GM18520 (cell line): ENCODE measurements around the gene VPS8.

Experiments used
- ATAC-seq: cut with Tn5 transposase; IDR thresholded peaks from one replicate; pipeline ENCODE4 v1.9.1; 2021; ENCODE audit not compliant: unreplicated experiment

The VPS8 gene, protein sequence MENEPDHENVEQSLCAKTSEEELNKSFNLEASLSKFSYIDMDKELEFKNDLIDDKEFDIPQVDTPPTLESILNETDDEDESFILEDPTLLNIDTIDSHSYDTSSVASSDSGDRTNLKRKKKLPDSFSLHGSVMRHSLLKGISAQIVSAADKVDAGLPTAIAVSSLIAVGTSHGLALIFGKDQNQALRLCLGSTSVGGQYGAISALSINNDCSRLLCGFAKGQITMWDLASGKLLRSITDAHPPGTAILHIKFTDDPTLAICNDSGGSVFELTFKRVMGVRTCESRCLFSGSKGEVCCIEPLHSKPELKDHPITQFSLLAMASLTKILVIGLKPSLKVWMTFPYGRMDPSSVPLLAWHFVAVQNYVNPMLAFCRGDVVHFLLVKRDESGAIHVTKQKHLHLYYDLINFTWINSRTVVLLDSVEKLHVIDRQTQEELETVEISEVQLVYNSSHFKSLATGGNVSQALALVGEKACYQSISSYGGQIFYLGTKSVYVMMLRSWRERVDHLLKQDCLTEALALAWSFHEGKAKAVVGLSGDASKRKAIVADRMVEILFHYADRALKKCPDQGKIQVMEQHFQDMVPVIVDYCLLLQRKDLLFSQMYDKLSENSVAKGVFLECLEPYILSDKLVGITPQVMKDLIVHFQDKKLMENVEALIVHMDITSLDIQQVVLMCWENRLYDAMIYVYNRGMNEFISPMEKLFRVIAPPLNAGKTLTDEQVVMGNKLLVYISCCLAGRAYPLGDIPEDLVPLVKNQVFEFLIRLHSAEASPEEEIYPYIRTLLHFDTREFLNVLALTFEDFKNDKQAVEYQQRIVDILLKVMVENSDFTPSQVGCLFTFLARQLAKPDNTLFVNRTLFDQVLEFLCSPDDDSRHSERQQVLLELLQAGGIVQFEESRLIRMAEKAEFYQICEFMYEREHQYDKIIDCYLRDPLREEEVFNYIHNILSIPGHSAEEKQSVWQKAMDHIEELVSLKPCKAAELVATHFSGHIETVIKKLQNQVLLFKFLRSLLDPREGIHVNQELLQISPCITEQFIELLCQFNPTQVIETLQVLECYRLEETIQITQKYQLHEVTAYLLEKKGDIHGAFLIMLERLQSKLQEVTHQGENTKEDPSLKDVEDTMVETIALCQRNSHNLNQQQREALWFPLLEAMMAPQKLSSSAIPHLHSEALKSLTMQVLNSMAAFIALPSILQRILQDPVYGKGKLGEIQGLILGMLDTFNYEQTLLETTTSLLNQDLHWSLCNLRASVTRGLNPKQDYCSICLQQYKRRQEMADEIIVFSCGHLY (N-terminal part only)

DNA sequence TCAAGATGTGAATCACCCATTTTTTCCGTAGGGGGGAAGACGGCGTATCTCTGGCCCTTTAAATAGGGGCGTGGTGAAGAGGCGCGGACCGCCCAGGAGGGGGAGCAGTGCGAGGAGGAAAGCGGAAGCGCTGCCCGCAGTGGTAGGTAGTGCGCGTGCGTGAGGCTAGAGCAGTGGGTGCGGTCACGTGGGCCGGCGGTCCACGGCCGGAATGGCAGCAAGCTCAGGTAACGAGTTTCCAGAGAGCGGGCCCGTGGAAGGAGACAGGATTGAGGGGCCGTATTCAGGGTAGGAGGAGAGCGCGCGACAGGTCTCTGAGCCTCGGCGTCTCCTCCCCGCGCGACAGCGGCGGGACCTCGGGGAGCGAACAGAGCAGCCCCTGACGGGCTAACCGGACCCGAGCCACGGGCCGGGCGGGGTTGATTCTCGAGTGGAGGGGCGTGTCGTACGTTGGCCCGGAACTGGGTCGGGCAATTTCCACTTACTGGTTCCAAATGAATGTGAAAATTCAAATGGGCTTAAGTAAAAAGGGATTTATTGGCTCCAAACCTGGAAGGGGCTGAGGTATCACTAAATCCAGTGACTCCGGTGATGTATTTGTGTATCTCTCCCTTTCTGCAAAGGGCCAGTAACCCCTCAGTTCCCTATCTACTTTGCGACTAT is at the start of gene VPS8:
Gene VPS8 (plus strand): TSS at position 168 of the 663 bp plus-strand sequence. CDS start 12,467 bp downstream, outside the sequence.
- ATAC-seq, result peak; percentile 82

DNA sequence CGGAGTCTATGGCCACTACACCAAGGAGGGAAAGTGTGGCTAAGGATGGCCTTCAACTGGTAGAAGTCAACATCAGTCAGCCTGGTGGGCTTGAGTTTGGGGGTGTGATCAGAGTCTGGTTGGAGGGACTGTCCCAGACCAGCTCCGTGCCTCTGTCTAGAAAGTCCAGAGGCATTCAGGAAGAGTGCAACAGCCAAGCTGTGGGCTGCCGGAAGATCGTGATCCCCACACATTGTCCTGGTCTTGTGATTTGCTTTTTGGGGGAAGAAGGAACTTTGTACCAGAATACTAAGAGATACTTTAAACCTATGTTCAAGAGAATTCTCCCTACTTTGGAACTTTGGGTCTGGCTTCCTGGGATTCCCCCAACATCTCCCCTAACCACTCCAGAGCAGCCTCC is 47.8 kb upstream of the VPS8 start:
- no peak for ATAC-seq

DNA sequence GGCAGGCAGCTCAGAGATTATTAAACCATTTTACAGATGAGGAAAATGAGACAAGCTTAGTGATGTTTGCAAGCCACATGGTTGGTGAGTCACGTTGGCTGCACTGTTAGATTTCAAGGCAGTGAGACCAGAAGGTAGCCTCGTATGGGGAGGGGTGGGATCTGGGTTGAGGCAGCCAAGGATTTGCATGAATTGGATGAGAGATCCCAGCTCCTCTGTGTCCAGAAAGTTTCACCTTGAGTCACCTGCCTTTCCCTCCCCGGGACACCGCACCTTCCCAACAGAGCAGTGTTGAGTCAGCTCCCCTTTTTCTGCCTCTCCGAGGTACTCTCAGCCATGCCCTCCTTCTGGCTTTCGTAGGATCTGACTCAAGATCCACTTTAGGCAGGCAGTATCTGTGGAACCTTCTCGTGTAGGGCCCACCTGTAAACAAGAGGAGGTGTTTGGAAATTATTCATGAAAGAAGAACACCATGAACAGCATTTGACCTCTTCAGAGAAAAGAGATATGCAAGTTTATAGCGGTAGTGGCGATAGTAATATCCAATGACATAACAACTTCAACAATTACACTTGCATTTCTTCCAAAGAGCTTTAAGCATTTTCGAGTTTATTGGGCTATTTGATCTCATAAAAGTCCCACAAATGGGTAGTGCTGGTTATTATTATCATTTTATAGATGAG is 46.8 kb upstream of the VPS8 start:
- ATAC-seq, result no peak

DNA sequence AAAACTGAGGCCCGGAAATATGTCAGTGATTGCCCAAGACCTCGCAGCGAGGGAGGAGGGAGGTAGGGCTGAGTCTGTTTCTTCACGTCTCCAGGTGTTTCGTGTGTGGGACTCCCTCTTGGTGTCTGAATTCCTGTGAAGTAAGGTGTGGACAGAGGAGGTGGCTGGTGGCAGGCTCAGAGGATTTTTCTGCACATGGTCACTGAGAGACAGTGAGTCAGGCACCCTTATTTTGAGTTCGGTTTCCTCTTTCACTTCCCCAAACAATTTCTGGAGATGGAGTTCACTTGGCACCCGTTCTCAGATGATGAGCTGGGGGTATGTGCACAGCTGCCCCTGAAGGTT is 46.3 kb upstream of the VPS8 start:
- no peak for ATAC-seq

DNA sequence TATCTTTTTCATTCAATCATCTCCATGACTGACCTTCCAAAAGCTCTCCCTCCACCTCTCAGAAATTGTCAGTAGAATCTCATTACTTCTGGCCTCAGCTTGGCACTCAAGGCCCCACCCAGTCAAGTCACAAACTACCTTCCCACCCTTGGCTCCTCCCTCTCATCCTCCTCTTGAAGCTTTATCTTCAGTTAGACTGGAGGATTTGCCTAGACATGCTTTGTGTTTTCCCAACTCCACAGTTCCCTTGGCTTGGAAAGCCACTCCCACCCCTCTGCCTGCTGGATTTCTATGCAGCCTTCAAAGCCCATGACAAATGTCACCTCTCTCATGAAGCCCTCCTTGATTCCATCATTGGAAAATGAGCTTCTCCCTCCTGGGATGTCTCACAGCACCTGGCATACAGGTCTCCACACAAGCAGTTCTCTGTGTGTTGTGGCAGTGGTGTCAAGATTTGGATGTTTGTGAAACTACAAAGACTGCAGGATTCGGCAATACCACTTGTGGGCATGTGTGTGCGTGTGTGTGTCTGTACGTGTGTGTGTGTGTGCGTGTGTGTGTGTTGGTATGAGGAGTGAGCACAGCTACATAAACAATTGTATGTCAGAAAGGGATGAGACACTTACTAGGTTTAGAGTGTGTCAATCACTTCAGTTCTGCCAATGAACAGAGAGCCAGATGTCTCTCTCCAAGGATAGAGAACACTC is 45.3 kb upstream of the VPS8 start:
- no peak for ATAC-seq

DNA sequence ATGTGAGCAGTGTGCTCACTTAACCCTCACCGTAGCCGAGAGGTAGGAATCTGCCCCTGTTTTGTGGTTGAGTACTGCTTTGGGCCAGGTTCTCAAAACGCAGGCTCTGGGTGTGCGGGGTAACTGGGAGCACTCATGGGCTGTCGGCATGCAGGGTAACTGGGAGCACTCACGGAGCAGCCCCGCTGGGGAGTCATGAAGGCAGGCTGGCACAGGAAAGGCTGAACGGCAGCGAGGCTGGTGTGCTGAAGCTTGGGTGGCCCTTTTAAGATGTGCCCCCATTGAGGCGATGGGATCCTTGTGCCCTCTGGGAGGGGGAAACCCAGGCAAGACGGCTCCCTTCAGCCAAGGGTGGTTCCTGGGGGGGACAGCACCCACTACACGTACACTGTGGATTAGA is 44.6 kb upstream of the VPS8 start:
- no peak for ATAC-seq

DNA sequence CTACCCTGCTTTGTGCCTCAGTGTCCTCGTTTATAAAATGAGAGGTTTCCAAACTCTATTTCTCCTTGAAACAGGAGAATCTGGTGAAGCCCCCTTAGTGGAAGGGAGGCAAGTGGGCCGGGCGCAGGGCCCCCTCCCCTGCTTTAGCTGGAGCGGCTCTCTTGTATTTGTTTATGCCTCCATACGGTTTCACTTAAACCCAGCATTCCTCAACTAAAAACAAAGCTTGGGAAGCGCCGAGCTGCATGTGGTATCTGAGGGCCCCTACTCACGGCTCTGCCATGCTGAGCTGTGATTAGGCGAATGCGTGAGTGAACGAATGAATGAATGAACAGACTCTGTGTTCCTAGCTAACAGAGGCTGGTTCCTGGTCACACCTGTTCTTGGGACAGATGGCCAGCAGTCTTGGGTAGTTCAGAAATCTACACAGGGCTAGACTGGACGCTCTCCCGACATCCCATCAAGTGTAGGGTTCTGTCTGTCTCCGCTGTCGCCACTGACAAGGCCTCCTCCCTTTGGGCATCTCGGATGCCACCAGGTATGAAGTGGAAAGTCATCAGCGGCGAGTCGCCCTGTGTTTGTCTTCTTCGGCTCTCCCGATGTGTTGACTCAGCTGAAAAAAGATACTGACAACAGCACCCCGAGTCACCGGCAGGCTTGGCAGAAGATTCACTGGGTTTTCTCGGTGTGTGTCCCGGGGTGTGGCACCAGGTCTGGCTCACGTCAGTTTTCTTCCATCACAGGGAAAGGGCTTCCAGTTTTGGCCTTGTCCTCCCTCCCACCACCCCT is 42.4 kb upstream of the VPS8 start:
- no peak for ATAC-seq

DNA sequence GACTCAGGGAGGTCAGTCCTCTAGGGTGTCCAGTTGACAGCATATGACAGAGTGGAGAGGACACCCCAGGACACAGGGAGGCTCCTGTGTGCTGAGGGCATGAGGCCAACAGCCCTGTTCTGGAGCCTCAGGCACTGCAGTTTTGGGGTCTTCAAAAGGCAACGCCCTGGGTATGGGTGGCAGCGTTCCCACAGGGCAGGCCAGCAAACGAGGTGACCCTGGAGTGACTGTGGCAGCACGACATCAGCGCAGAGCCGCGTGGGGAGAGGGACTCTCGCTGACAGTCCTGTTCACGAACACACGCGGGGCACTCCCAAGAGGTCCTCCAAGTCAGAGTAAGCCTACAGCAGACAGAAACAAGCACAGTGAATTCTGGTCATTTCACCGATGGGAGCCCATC is 41.4 kb upstream of the VPS8 start:
- no peak for ATAC-seq

DNA sequence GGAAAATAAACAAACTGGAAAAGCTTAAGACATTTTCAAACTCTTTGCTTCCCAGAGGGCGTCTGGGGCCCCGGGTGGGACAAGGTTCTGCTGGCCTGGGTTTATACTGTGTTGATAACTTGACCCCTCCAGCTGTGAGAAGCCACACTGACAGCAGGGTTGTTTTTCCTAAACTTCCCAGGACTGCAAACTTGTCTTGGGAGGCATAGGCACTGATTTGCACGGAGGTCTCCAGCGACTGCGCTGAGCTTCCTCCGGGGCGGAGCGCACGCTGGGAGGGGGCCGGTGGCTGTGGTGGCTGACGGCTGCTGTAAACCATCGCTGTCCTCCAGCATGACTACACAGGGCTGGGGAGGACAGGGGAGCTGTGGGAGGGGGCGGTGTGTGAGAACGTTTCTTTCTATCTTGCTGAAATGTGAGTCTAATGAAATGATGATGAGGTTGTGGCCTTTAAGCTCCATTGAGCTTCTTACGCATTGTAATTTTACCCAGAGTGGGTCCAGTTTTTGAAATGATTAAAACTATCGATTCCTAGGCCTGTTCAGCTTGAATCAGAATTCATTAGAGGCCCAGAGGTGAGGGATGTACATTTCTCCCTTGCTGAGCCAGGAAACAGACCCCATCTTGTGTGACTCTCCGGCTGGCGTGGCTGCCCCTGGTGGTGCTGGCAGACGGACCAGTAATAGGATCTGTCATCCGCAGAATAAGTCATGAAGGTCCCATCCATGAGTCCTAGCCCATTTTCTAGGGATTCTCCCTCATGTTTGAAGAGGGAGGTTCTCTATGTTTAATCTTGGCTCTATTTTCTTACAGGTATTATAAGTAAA is 40.5 kb upstream of the VPS8 start:
- no peak for ATAC-seq

DNA sequence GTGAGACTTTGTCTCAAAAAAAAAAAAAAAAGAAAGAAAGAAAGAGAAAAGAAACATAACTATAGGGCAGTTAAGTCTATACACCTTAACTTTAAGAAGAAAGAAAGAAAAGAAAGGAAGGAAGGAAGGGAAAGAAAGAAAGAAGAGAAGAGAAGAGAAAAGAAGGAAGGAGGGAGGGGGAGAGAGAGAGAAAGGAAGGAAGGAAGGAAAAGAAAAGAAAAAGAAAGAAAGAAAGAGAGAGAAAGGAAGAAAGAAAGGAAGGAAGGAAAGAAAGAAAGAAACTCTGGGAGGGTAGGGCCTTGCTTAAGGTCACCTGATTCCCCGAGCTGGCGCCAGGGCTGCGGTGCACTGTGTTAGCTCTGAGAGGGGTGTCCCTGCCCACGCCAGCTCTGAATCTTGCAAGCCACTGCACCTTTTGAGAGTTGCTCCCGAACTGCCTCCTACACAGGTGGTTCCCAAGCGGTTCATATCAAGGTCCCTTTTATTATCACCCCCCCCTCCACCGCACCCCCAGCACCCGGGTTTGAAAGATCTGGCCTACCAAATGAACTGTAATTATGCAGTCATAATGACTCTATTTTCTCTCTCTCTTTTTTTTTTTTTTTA is 39.2 kb upstream of the VPS8 start:
- no peak for ATAC-seq

DNA sequence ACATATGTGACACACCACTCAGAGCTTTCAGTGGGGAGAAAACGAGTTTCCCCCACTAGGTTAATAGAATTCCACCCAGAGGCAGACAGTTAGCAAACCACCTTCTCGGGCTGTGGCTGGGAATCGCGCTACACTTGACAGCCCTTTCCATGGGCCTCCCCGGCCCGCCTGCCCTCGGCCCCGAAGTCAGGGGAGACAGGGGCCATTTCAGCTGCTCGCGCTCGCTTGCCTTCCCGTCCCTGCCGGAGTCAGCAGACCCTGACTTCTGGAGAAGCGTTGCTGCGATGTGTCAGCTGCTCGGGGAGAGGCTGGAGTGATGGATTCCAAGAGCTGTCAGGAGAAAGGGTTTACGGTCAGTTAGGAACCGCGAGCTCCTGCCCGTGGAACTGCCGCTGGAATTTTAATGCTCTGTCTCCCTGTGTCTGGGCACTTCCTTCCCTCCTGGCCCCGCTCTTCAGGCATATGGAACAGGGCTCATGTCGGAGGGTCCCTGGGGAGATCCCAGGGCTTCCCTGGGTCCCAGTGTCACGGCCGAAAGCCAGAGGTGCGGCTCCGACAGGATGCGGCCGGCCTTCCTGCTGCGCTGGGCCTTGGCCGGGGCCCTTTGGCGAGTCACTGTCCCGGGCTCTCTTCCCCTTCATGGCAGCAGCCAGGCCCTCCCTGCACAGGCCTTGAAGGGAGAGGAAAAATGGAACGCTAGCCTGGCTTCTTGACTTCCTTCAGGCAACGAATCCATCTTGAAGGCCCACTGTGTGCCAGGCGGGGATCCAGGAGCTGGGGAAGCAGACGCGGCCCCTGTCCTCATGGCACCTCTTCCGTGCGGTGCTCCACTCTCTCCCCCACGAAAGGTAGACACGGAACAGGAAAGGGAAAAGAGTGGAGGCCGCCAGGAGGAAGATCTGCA is 38.4 kb upstream of the VPS8 start:
- no peak for ATAC-seq

DNA sequence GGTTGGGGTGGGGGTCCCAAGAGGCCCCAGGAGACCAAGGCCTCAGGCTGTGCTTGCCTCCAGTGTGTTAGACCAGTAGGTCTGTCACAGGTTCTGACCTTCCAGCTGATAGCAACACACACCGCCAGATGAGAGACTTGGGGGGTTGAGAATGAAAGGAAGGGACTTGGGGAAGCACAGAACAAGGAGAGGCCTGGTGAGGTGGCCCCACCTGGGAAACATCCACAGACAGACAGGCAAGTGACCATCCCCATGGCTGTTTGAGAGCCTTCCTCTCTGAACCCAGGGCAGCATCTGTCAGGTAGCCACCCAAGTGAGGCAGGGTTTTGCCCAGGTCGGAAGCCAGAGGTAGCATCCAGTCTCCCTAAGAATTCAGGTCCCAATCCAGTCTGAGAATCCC is 35.0 kb upstream of the VPS8 start:
- no peak for ATAC-seq

DNA sequence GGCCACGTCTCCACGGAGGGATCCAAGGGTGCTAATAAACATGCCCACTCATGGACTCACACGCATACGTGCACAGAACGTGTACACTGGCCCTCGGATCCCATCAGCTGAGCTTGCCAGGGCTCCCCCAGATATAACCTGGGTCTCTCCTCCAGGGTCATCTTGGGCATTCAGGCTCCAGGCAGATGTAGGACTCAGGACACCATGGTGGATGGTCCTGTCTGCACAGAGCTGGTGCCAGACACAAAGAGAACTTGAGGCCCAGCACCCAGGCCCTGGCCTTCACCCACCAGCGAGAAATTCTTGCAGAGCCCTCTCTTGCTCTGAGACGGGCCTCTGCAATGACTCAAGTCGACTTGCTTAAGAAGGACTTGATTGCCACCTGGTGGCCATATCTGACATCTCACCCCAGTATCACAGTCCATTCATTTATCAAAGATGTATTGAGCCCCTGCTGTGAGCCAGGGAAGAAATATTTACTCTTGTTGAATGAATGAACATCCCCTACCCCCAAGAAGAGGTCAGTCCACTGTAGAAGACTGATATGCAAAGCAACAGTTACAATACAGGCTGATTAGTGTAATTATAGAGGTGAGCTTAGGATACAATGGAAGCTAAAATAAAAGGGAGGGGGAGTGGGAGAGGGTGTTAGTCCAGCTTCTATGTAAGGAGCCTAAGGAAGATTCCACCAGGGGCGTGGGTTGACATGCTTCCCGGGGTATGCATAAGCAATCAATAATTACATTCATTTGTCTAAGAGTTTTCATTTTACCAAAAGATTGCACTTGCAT is 34.2 kb upstream of the VPS8 start:
- ATAC-seq, result peak; percentile 53

DNA sequence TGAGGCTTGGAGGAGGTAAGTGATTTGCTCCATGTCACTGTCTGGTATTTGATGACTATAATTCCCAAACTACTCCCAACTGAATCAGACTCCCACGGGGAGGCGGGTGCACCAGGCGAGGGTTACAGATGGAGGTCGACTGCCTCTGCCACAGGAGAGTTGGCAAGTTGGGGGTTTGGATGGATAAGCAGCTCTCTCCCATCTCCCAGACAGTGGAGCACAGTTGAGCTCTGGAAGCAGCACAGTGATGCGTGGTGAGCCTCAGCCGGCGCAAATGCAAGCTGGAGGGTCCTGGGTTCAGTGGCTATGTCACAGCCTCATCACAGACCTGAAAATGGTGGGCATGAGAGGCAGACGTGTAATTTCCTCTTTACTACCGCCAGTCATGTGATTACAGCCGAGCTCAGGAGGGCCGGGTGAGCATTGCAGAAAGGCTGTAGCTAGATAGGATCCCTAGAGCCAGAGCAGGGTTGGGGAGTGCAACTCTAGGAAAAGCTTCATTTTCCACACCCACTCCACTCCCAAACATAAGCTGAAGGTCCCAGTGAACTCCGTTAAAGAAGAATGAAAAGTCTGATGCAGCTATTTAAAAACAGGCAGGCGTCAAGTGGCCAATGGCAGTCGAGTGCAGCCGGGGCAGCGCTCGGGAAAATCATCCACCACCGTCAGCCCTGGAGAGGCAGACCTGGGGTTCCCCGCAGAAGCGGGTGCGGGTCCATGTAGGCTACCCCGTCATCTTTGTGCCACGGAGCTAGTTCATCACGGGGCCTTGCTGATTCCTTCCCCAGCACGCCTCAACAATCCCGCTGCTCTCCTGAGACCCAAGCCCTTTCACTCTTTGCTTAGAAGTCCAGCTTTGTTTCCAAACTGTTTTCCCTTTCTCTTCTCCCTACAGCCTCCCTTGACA is 33.3 kb upstream of the VPS8 start:
- ATAC-seq, result no peak
